ENCODE data around the gene CFAP65.

CFAP65 gene

GRCh38 chr2:218964041-218964771 is 77.1 kb downstream of the CFAP65 start:
- DNase-seq (ENCODE audit: low read depth in 2 of 2) = no peak

- no peak for DNase-seq (ENCODE audit: low read depth in 2 of 2)
Observed at GRCh38 chr2:218963601-218964000, 77.7 kb downstream of the CFAP65 start.

GRCh38 chr2:218962859-218963492 is 78.3 kb downstream of the CFAP65 start:
- peak; percentile 18 to 21 for DNase-seq (ENCODE audit: low read depth in 2 of 2)

- DNase-seq (ENCODE audit: low read depth in 2 of 2) = no peak
Observed at GRCh38 chr2:218961651-218962570, 79.4 kb downstream of the CFAP65 start.

GRCh38 chr2:218961229-218961628 is 80.1 kb downstream of the CFAP65 start:
- no peak for DNase-seq (ENCODE audit: low read depth in 2 of 2)

GRCh38 chr2:218960309-218961165 is 80.8 kb downstream of the CFAP65 start:
- no peak for DNase-seq (ENCODE audit: low read depth in 2 of 2)

- DNase-seq (ENCODE audit: low read depth in 2 of 2) = no peak
Observed at GRCh38 chr2:218959761-218960308, 81.5 kb downstream of the CFAP65 start.

- peak in 1 of 2 donors; percentile 39 for DNase-seq (ENCODE audit: low read depth in 2 of 2)
Observed at GRCh38 chr2:218959141-218959731, 82.1 kb downstream of the CFAP65 start, which contains the start of gene CDK5R2. Gene CDK5R2 (plus strand): TSS chr2:218959666. CDS start chr2:218959821, 155 bp downstream.

GRCh38 chr2:218958276-218958675 is 83.0 kb downstream of the CFAP65 start:
- no peak for DNase-seq (ENCODE audit: low read depth in 2 of 2)

- DNase-seq (ENCODE audit: low read depth in 2 of 2) = no peak
Observed at GRCh38 chr2:218957671-218958070, 83.6 kb downstream of the CFAP65 start.

- DNase-seq (ENCODE audit: low read depth in 2 of 2) = no peak
Observed at GRCh38 chr2:218956039-218956438, 85.3 kb downstream of the CFAP65 start.

GRCh38 chr2:218954541-218955300 is 86.6 kb downstream of the CFAP65 start:
- no peak for DNase-seq (ENCODE audit: low read depth in 2 of 2)

GRCh38 chr2:218953366-218953954 is 87.9 kb downstream of the CFAP65 start:
- no peak for DNase-seq (ENCODE audit: low read depth in 2 of 2)
